GM21390 (cell line): Measurements from ENCODE around the gene SCO1.
"Not testable (repeated sequence)": the region's sequence is repeated elsewhere in the genome, so short reads cannot be mapped to it uniquely, and the experiment has no call there.

ENCODE experiments used
- ATAC-seq: cut with Tn5 transposase; IDR thresholded peaks from one replicate; pipeline ENCODE4 v1.9.1; 2021; ENCODE audit not compliant: unreplicated experiment

SCO1 gene

DNA sequence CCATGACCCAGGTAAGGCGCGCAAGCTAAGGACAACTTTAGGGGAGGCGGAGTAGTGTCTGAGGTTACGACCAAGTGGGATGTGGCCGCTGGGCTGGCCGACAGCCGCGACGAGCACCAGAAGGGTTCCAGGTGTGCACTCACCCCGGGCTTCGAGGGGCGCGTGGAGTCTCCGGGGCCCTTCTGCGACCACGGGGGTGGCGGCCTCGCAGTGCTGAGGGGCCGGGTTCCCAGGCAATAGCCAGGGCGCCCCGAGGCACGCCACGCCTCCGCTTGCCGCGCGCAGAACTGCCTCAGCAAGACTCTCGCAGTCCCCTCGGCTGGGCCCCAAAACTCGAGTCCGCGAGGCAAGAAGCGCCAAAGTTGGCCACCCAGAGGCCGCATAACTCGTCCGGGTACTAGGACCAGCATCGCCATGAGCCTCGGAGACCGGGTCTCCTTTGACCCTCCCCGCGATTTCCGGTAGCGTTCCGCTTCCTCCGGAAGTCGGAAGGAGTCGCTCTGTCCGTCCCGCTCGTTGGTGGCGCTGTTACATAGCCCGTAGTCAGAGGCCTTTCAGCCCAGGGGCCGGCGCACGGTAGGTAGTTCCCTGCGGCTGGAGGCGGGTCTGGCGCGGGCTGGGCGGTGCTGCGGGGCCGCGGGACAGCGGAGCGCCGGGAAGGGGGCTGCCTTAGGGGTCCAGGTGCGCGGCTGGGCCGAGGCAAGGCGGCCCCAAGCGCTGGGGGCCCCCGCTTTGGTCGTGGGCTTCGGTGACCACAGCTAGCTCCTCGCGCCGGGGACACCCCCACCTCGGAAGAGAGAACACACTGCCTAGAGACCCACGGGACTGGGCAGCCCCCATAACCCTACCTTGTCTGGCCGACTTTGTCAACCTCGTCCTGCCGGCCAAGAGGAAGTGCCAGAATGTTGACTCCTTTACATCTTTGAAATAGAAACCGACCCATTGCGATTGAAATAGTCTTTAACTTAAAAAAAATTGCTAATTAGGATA is at the start of gene SCO1, which contains the start of gene ADPRM:
Gene SCO1 (minus strand): TSS at position 442 of the 990 bp plus-strand sequence. CDS start 26 bp downstream, at position 416.
Gene ADPRM (plus strand): TSS at position 503 of the 990 bp plus-strand sequence. CDS start 7,333 bp downstream, outside the sequence.
- ATAC-seq, result peak; percentile 97

DNA sequence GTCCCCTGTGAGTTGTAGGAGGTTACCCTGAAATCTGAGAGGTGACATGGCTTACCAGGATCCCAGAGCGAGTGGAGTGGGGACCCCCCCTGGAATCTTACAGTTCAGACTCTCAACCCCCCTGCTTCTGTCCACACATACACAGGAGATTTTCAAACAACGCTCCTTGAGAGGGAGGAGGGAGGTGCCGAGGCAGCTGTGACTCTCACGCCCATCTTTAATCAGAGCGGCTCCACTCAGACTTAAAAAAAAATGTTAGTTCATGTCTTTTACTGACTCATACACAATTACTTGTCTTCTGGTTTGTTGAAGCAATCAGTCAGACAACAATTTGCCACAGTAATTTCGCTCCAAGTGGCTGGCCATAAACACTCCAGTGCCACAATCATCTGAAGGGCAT is 47.9 kb upstream of the SCO1 start:
- no peak for ATAC-seq

DNA sequence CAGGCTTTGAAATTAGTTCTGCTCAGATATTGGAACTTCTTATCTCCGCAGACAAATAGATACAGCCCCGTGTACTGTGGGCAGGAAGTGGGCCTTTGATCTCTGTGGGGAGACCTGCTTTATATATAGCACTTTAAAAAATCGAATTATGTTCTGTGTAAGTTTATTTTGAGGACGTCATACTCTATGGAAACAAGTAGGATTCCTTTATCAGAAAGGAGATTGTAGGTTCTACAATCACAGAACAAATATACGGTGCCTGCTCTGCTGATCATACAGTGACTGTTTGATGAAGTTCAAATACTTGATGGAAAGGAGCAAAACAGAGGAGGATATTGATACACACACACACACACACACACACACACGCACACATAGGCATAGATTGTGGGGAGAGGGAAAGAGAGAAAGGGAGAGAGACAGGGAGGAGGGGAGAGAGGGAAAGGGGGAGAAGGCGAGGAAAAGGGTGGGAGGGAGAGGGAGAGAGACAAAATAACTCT is 47.2 kb upstream of the SCO1 start:
- ATAC-seq, result no peak

DNA sequence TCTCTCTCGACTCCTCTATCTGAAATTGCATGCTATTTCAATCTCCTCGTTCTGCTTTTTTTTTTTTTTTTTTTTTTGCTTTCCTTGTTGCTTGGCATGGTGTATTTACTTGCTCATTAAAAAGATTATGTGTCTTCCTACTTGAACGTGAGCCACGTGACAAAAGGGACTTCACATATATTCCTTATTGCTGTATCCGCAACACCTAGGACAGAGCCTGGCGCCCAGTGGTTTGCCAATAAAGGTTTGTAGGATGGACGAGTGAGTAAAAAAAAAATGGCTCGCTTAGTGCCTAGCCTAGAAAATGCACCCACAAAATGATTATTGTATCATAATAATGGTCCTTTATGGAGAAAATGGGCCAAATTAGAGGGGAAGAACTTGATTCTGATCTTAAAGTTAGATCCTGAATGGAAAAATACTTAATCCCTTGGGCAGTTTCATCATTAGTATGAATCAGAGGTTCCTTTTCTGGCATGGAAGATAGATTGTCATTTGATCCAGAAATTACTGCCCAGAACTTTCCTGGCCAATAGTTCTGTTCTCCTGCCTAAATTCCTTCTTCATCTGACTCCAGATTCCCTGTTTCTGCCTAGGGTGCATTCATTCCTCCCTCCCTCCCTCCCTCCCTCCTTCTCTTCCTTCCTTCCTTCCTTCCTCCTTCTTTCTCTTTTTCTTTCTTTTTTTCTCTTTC is 46.1 kb upstream of the SCO1 start:
- no peak for ATAC-seq

DNA sequence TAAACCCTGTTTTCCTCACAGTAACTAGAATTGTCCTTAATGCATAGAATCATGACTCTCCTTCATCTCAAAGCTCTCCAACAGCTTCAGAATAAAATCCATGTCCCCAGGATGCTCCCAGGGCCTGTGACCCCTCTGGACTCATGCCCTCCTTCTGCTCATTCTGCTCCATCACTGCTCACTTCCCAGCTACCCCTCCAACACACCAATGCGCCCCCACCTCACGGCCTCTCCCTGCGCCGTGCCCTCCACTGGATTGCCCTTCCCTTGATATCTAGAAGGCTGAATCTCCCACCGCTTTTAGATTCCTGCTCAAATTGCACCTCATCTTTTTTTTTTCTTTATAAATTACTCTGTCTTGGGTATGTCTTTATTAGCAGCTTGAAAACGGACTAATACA is 45.1 kb upstream of the SCO1 start:
- no peak for ATAC-seq

DNA sequence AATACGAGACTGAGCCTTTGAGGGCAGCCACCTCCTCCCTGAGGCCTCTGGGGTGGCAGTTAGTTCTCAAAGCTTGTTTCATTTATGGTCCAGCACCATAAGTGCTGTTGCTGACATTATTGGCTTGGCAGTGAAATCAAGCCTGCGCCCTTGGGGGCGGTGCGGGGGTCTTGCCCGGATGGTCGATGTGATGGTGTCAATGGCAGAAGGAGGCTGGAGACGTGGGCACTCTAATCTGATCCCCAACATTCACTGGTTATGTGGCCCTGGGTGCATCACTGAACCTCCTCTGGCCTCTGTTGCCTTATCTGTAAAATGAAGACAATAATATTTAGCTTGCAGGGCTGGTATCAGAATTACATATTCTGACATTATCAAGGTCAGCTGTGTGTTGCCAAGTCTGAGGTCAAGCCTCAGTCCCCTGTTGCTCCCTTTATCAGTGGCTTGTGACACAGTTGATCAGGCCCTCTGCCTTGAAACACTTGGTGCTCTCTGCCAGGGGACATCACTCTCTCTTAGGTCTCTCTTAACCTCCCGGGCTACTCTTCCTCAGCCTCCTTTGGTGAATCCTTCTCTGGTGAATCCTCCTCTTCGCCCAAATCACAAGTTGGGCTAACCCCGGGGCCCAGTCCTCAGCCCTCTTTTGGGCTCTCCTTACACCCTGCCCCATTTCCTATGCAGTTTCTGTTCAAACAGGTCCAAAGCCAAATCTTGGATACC is 44.2 kb upstream of the SCO1 start:
- no peak for ATAC-seq

DNA sequence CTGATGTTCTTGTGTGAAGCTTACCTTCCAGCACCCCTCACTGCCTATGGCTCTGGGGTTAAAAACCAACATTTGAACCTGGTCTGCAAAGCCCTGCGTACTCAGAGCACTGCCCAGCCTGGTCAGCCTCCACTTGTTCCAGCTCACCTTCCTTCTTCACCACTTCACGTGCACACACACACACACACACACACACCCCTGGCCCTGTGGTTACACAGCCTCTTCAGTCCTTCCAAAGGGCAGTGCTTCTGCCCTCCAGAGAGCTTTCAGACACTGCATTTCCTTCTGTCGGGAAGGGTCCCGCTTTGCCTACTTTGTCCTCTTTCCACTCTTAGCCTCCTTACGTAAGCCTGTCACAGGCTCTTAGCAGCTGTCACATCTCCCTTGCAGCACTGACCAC is 42.1 kb upstream of the SCO1 start:
- no peak for ATAC-seq

DNA sequence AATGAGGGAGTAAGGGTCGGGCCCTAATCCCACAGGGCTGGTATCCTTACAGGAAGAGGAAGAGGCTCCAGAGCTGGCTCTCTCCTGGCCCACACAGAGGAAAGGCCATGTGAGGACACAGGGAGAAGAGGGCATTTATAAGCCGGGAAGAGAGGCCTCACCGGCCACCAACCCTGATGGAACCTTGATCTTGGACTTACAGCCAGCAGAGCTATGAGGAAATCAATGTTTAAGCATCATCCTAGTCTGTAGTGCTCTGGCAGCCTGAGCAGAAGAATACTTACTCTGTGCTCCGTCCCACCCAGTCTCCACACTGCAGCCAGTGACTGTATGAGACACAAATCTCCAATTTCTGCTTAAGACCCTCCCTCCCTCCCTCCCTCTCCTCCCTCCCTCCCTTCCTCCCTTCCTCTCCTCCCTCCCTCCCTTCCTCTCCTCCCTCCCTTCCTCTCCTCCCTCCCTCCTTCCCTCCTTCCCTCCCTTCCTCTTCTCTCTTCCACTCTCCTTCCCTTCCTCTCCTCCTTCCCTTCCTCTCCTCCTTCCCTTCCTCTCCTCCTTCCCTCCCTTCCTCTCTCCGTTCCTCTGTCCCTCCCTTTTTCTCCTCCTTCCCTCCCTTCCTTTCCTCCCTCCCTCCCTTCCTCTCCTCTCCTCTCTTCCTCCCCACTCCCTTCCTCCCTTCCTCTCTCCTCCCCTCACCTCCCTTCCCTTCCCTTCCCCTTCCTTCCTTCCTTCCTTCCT is 41.4 kb upstream of the SCO1 start:
- no peak for ATAC-seq

DNA sequence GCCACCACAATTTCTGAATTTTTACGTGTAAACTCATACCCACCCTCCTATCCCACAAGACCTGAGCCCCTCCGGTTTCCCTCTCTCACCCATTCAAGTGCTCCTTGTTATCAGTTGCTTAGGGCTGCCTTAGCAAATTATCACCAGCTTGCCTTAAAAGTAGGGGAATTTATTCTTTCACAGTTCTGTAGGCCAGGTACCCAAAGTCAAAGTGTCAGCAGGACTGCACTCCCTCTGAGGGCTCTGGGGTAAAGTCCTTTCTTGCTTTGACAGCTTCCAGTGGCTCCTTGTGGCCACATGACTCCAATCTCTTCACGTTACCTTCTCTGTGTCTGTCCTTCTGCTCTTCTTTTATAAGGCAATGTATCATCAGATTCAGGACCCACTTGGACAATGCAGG is 40.4 kb upstream of the SCO1 start:
- no peak for ATAC-seq

DNA sequence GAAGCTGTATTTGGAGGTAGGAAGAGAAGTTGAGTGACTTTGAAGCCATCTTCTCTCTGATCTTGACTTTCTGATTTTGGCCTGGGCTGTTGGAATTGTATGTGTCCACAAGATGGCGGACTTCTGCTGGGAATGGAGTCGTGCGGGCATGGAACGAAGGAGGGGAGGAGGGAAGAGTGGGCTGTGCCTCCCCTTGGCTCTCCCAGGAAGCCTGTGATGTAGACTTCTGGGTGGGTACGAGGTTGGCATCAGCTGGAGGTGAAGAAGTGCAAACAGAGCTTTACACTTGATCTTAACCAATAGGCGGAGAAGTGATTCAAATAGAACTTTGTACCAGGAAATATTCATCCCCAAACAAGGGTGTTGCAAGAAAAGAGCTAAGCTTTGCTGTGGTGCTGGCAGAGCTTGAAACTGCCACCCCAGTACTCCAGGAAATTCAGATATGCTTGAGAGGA is 39.9 kb upstream of the SCO1 start:
- no peak for ATAC-seq

DNA sequence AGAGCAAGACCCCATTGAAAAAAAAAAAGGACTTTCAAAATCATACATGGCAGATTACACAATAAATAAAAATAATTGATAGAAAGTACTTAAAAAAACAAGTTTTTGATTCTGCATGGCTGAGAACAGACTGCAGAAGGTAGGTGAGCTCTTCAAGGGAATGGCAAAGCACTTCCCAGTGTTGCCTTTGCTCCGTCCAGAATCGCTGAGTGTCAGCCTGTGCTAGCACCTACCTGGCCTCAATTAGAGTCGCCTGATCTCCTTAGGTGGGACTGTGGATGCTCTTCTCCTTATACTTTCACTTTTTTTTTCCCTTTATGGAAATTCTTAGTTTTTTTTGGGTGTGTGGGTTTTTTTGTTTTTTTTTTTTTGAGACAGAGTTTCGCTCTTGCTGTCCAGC is 38.5 kb upstream of the SCO1 start:
- no peak for ATAC-seq

DNA sequence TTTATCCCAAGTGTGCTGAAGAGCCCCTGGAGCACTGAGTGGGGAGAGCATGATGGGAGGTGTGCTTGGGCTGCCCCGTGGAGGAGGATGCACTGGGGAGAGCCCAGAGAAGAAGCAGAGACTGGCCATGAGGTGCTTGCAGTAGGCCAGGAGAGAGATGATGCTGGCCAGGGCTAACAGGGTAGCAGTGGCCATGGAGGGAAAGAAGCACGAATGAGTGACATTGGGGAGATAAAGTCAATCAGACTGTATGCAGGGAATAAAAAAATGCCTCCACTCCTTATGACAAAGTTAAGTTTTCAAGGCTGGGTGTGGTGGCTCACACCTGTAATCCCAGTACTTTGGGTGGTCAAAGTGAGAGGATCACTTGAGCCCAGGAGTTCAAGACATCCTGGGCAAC is 37.9 kb upstream of the SCO1 start:
- no peak for ATAC-seq

DNA sequence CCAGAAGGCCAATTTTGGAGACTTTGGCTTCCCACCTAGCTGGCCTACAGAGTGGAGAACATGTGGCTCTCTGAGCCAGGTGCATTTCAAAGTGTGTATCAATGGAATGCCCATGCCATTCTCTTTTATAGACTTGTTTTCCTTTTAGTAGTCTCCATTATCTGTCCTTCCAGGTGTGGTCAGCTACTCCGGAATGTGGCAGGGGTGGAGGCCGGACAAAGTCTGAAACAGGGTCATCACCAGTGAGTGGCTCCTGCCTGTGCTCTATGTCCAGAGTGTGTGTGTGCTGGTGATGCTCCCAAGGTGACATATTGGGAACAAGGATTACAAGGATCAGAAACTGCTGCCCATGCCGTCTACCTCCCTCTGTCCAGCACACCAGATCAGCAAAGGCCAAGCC is 36.3 kb upstream of the SCO1 start:
- ATAC-seq, result no peak

DNA sequence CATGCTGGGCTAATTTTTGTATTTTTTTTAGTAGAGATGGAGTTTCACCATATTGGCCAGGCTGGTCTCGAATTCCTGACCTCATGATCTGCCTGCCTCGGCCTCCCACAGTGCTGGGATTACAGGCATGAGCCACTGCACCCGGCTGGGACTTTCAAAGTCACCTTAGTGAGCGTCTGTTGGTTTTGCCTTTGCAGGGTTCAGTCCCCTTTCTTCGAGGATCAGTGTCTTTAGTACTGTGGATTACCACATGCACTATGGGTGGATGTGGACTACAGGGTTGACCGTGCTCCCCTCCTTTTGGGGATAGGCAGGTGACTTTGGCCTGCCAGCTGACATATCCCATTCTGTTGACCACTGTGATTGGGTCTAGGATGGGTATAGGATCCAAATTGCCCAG is 34.8 kb upstream of the SCO1 start:
- ATAC-seq, result not testable (repeated sequence)

DNA sequence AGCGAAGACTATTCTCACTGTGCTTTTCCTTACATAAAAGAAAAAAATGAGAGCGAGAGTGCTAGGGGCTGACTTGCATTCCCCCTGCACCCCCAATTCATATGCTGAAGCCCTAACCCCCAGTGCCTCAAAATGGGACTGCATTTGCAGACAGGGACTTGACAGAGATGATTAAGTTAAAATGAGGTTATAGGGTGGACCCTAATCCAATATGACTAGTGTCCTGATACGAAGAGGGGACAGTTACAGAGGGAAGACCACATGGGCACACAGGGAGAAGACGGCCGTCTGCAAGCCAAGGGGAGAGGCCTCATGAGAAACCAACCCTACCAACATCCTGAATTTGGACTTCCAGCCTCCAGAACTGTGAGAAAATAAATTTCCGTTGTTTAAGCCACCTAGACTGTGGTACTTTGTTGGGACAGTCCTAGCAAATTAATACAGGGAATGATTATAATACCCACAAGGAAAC is 34.1 kb upstream of the SCO1 start:
- no peak for ATAC-seq

DNA sequence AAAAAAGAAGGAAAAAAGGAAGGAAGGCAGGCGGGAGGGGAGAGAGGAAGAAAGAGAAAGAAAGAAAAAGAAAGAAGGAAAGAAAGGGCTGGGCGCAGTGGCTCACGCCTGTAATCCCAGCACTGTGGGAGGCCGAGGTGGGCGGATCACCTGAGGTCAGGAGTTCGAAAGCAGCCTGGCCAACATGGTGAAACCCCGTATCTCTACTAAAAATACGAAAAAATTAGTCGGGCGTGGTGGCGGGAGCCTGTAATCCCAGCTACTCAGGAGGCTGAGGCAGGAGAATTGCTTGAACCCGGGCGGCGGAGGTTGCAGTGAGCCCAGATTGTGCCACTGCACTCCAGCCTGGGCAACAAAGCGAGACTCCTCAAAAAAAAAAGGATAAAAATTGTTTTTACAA is 32.9 kb upstream of the SCO1 start:
- ATAC-seq, result not testable (repeated sequence)

DNA sequence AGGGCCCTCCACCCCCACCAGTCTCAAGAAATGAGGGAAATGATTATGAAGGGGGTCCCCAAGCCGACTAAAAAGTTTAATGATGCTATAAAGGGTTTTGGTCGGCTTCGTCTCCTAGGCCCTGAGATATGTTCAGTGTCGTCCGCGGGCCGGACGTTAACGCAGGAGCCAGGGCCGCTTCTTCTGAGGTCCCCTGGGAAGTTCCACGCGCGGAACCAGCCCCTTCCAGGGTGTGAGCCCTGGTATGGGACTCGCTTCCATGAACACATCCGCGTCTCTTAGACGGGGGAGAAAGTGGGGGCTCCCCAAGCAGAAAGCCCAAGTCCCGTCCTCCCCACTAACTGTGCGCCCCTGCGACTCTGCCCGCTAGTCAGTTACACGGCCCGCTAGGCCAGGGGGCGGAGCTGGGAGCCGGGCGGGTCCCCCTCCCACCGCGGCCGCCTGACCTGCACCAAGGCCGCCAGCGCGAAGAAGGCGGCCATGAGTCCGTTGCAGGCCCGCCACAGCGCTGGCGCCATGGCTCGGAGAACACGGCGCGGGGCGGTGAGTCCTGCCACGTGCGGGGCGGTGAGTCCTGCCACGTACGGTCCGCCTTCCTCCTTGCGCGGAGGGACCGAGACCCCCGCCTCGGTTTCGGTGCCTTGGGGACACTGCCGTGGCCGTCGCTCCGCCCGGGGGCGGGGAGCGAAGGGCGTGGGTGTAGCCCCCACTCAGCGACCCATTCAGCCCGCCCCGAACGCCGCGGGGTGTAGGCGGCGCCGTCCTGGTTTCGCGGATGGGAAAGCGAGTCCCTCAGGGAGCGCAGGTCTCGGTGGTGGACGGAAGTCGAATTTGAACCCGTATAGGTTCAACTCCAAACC is 32.2 kb upstream of the SCO1 start, which contains the start of gene TMEM220:
Gene TMEM220 (minus strand): TSS at position 690 of the 860 bp plus-strand sequence. CDS start 172 bp downstream, at position 518.
- ATAC-seq, result peak; percentile 77

DNA sequence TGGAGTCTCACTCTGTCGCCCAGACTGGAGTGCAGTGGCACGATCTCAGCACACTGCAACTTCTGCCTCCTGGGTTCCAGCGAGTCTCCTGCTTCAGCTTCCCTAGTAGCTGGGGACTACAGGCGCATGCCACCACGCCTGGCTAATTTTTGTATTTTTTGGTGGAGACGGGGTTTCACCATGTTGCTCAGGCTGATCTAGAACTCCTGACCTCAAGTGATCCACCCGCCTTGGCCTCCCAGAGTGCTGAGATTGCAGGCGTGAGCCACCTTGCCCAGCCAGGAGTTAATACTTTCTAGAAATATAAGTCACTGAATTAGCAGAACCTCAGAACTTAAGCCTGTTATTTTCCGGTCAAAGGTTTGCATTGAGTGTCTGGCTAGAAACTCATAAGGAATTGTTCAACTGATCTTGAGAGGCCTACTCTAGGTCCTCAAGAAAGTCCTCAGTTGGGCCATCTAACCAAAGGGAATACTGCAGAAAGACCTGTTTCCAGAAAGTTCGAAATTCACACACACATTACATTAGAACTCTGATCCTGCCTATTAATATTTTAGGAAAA is 31.1 kb upstream of the SCO1 start:
- ATAC-seq, result no peak

DNA sequence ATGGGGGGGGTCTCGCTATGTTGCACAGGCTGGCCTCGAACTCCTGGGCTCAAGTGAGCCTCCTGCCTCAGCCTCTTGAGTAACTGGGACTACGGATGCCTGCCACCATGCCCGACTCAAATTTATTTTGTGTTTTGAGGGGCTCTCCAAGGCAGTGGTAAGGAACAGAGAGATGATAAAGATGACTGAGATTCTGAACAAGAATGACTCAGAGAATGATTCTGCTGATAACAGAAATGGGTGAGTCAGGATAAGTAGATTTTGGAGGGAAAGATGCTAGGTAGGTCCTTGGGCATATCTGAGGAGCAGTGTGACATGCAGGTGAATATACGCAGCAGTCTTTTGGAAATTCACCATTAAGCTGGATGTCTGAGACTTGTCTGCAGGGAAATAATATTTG is 29.9 kb upstream of the SCO1 start:
- ATAC-seq, result no peak
